GM12873 (cell line): ENCODE results near the gene KRT34.
"Not testable (repeated sequence)": the region's sequence is repeated elsewhere in the genome, so short reads cannot be mapped to it uniquely, and the experiment has no call there.

Experiments used
- CTCF ChIP-seq: IDR thresholded peaks from 2 replicates; pipeline ENCODE4 v1.5.1; 2012; ENCODE audit warnings: low read depth, mild to moderate bottlenecking, moderate library complexity, low read length, control low read depth; ENCODE audit not compliant: insufficient read depth; ENCODE audit errors: missing control alignments

KRT34 gene

GRCh38 chr17:41381943-41382342 is at the start of gene KRT34:
KRT34 (minus strand) TSS chr17:41382306; CDS start chr17:41382246, 60 bp downstream.
- not testable (repeated sequence) for TF ChIP-seq CTCF

- no peak for TF ChIP-seq CTCF
Measured at GRCh38 chr17:41429667-41430066, 47.6 kb upstream of the KRT34 start.

GRCh38 chr17:41428591-41429291 is 46.6 kb upstream of the KRT34 start:
- TF ChIP-seq CTCF, result no peak

- no peak for TF ChIP-seq CTCF
Measured at GRCh38 chr17:41424111-41424635, 42.1 kb upstream of the KRT34 start, which contains the start of gene KRT37. KRT37 (minus strand) TSS chr17:41424585; CDS start chr17:41424523, 62 bp downstream.

GRCh38 chr17:41421617-41422016 is 39.5 kb upstream of the KRT34 start:
- TF ChIP-seq CTCF, result no peak

GRCh38 chr17:41421116-41421515 is 39.0 kb upstream of the KRT34 start:
- no peak for TF ChIP-seq CTCF

- TF ChIP-seq CTCF, result no peak
Measured at GRCh38 chr17:41420134-41420533, 38.0 kb upstream of the KRT34 start.
